ENCODE results near the gene S100Z.
"Not testable (repeated sequence)": the region's sequence is repeated elsewhere in the genome, so short reads cannot be mapped to it uniquely, and the experiment has no call there.

The S100Z gene

GRCh38 chr5:76888733-76889300, 39.0 kb downstream of the S100Z start:
- DNase-seq = no peak

DNA sequence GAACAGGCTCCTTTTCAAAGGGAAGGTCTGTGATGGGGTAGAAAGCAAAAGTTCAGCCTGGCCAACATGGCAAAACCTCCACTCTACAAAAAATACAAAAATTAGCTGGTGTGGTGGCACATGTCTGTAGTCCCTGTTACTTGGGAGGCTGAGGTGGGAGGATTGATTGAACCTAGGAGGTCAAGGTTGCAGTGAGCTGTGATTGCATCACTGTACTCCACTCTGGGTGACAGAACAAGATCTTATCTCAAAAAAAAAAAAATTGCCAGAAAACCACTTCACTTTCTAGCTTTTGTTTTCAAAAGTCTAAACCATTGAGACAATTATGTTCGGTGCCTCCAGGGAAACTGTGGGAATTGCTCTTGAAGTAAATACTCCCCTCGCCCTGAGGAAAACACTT, 43.5 kb downstream of the S100Z start:
- no peak for DNase-seq

GRCh38 chr5:76896196-76896595, 46.4 kb downstream of the S100Z start:
- no peak for DNase-seq

DNA sequence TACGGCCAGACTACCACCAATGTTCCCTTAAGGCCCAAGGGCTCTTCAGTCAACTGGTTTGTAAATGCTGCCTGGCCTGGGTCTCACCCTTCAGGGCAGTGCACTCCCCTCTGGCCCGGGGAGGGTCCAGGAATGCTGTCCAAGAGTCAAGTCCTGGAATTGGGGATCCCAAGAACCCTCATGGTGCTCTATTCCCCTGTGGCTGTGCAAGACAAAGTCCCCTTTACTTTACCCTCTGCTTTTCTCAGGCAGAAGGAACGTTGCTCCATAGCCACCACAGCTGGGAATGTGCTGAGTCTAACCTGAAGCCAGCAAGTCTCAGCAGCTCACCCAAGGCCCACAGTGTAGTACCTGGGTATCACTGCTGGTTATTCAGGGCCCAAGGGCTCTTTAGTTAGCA, 51.7 kb downstream of the S100Z start:
- DNase-seq = no peak

DNA sequence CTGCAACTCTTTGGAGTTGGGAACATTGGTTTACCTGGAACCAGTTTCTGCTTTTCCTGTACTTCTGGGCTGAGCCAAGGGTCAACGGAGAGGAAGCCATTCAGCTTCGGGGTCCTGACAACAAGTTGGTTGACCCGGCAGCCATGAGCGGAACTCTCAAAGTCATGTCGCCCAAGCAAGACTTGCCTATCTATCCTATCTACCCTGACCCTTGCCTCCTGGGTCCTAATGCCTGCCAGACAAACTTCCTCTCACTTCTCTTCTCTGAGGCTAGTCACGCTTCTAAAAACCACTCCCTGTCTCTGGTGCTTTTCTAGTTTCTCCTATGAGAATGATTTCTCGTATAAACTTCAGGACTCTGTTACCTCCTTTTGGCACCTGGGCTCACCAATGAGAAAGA, 58.4 kb downstream of the S100Z start:
- no peak for DNase-seq

- not testable (repeated sequence) for DNase-seq
Measured at GRCh38 chr5:76910344-76910933, 60.6 kb downstream of the S100Z start.

- DNase-seq = not testable (repeated sequence)
Measured at GRCh38 chr5:76914671-76915070, 64.9 kb downstream of the S100Z start.

- no peak for DNase-seq
Measured at GRCh38 chr5:76918539-76918938, 68.7 kb downstream of the S100Z start.

DNA sequence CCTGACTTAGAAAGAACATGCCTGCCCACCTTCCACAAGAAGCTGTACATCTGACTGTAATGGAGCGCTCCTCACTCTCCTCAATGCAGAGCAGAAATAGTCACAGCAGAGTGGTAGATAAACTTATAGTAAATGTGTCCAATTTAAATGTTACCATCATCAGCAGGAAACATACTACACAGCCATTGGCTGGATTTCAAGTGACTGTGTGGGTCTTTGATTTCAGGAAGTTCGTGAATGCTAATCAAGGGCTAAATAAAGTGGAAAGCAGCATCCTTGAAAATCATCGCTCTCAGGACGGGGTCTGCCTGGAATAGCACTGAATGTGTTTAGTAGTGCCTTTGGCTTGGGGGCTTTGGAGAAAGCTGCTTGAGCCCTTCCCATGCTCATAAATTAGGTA, 70.7 kb downstream of the S100Z start:
- DNase-seq = no peak

- DNase-seq = no peak
Measured at GRCh38 chr5:76926329-76927105, 76.7 kb downstream of the S100Z start.

- no peak for DNase-seq
Measured at GRCh38 chr5:76927961-76928360, 78.1 kb downstream of the S100Z start.

GRCh38 chr5:76930083-76930482, 80.3 kb downstream of the S100Z start:
- no peak for DNase-seq

DNA sequence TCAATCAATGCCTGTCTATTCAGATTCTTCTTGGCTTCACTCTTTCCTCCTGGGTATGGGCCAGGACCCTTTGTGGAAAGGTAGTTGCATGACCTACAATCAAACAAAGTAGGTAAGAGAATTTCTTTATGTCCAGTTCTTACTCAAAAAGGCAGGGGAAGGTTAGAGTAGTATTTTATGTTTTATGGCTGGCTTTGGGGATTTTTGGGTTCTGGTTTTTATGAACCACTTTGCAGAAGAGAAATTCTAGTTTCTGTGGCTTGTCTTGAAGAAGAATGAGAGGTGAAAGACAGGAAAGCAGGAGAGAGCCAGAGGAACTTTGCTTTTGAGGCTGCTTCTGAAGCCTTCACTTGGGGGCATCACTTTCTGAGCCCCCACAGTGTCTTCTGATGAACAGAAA, 88.4 kb downstream of the S100Z start:
- DNase-seq = no peak

GRCh38 chr5:76941000-76941399, 91.2 kb downstream of the S100Z start:
- DNase-seq = no peak

DNA sequence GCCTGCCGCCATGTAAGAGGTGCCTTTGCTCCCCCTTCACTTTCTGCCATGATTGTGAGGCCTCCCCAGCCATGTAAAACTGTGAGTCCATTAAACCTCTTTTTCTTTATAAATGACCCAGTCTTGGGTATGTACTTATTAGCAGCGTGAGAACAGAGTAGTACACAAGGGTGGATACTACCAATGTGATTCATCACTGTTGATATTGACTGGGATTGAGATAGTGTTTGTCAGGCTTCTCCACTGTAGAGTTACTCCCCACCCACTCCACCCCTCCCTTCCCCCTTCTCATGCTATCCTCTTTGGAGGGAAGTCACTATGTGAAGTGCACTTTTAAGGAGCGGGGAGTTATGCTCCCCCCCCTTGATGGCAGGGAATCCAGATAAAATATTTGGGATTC, 91.6 kb downstream of the S100Z start:
- no peak for DNase-seq

- DNase-seq = peak; percentile 18
Measured at GRCh38 chr5:76942581-76942980, 92.8 kb downstream of the S100Z start.

- DNase-seq = no peak
Measured at GRCh38 chr5:76943006-76943405, 93.2 kb downstream of the S100Z start.

DNA sequence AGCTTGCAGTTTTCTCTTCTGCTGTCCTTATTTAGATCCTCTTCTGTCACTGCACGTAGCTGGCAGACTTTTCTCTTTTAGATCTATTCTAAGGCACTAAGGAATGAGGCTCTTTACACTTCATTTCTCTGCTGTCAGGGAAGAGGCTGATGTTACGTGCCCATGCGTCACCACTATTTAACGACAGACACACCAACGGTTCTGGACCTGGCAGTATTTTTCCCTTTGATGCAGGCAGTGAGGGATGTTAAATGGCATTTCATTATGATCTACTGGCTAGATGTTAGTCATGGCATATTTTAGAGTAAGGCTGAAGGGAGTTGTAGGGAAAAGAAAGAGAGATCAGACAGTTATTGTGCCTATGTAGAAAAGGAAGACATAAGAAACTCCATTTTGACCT, 94.8 kb downstream of the S100Z start:
- no peak for DNase-seq

DNA sequence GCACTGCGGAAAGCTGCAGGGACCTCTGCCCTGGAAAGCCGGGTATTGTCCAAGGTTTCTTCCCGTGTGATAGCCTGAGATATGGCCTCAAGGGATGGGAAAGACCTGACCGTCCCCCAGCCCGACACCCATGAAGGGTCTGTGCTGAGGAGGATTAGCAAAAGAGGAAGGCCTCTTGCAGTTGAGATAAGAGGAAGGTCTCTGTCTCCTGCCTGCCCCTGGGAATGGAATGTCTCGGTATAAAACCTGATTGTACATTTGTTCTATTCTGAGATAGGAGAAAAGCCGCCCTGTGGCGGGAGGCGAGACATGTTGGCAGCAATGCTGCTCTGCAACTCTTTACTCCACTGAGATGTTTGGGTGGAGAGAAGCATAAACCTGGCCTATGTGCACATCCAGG, 95.4 kb downstream of the S100Z start:
- not testable (repeated sequence) for DNase-seq

- DNase-seq = no peak
Measured at GRCh38 chr5:76946090-76946489, 96.3 kb downstream of the S100Z start.

- no peak for DNase-seq
Measured at GRCh38 chr5:76947082-76947503, 97.3 kb downstream of the S100Z start.

- DNase-seq = no peak
Measured at GRCh38 chr5:76952795-76953536, 103.2 kb downstream of the S100Z start, which contains the start of gene CRHBP. CRHBP (plus strand) TSS chr5:76953045; CDS start chr5:76953135, 90 bp downstream.

DNA sequence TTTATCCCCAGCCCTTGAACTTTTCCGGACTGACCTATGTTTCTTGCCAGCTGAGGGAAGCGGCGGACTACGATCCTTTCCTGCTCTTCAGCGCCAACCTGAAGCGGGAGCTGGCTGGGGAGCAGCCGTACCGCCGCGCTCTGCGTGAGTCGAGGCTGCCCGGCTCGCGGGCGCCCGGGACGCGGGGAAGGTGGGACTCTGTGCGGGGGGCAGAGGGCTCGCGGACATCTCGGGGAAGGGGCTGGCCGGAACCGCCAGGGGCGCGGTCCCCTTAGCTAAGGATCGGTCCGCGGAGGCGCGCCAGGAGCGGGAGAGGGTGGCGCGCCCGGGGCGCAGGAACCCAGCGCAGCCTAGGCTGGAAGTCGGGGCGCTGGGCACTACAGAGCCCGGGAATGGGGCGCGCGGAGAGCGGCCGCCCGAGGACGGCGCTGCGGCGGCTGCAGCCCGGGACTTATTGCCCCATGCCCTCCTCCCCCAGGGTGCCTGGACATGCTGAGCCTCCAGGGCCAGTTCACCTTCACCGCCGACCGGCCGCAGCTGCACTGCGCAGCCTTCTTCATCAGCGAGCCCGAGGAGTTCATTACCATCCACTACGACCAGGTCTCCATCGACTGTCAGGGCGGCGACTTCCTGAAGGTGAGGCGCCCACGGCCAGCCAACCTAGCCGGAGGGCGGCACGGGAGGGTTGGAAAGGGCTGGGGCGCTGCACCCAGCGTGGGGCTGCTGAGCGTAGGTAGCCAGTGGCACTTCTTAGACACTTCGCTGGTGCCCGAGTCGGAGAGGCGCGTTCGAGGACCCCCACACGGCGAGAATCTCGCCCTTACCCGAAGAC, 104.0 kb downstream of the S100Z start:
- DNase-seq = no peak

Data from NCI-H226 (cell line).